HCT116 (cell line): ENCODE results near the gene BRWD1. TPM values are rescaled to one million over a fixed set of nuclear protein-coding genes. Genes with fewer than 3 reads are reported as not detected.

Experiments
- ATAC-seq: fragments of 200-7000 bp; cut with Tn5 transposase; 2 replicates; pipeline ENCODE4 v1.9.1; 2020; ENCODE audit warnings: mild to moderate bottlenecking, moderate library complexity
- BruUV-seq: library from RNA; stranded (reverse); fragments of 400-500 nt; replicated peaks from 2 replicates; lab custom pipeline; 2021; lab: Mats Ljungman, UMichigan
- CTCF ChIA-PET: fragments of 300-600 bp; sonication (Branson Sonifier 250); formaldehyde crosslinking; loops from one replicate; lab custom pipeline; 2021; ENCODE audit warnings: antibody characterized with exemption; lab: Charles Lee
- POLR2A ChIA-PET: fragments of 300-600, 350-600 bp; sonication (Branson Sonifier 250); formaldehyde crosslinking; loops from one replicate; lab custom pipeline; 2021; ENCODE audit warnings: antibody characterized with exemption; lab: Charles Lee
- RAD21 ChIA-PET, 2 experiments: fragments of 300-600 bp; sonication (Branson Sonifier 250); formaldehyde crosslinking; loops; one replicate each; lab custom pipeline; 2023; ENCODE audit warnings: low total read pairs in 2 of 2; ENCODE audit not compliant: uncharacterized antibody in 2 of 2, unreplicated experiment in 2 of 2, low non-redundant PET in 1 of 2; lab: Charles Lee
- DNase-seq: peaks from one replicate; pipeline ENCODE4 v3.0.0-alpha.2; 2010; ENCODE audit warnings: low read depth, low spot score
- H2AFZ ChIP-seq: fragments of 200-600 bp; shearing (Covaris generic), sonication (generic); 2 replicates; pipeline ENCODE4 v1.6.1; 2017; ENCODE audit warnings: low read depth, mixed run types, mixed read lengths, antibody characterized with exemption, low read length; ENCODE audit not compliant: poor library complexity, severe bottlenecking
- H3K27ac ChIP-seq: 2 replicates; pipeline ENCODE4 v1.5.1; 2012; ENCODE audit warnings: low read depth, low read length
- H3K27me3 ChIP-seq: fragments of 200-600 bp; sonication (generic); 2 replicates; pipeline ENCODE4 v1.6.1; 2016; ENCODE audit warnings: mixed run types, low read length, mixed read lengths; ENCODE audit not compliant: insufficient read depth
- H3K36me3 ChIP-seq, 2 experiments: fragments of 200-500 bp in 1 of 2; fragments of 200-600 bp in 1 of 2; sonication (Bioruptor generic) in 1 of 2; sonication (generic) in 1 of 2; 2 replicates each; pipeline versions ENCODE4 v1.5.1 to v1.6.1; 2014 to 2016; ENCODE audit warnings: low read length in 2 of 2, inconsistent platforms in 1 of 2, mixed read lengths in 1 of 2, mixed run types in 1 of 2; ENCODE audit not compliant: insufficient read depth in 2 of 2, control insufficient read depth in 1 of 2
- H3K4me1 ChIP-seq, 2 experiments: fragments of 200-600 bp in 1 of 2; sonication (generic) in 1 of 2; 2 replicates each; pipeline versions ENCODE4 v1.5.1 to v1.6.1; 2012 to 2017; ENCODE audit warnings: low read length in 2 of 2, inconsistent platforms in 1 of 2, mild to moderate bottlenecking in 1 of 2, mixed read lengths in 1 of 2, mixed run types in 1 of 2, moderate library complexity in 1 of 2; ENCODE audit not compliant: insufficient read depth in 2 of 2, control insufficient read depth in 1 of 2
- H3K4me2 ChIP-seq: fragments of 200-600 bp; sonication (generic); 2 replicates; pipeline ENCODE4 v1.6.1; 2017; ENCODE audit warnings: mixed run types, low read length, mixed read lengths
- H3K4me3 ChIP-seq, 2 experiments: fragments of 200-600 bp in 1 of 2; sonication (generic) in 1 of 2; replicated peaks in 1 of 2; 2 replicates each; pipeline ENCODE4 v1.5.1; 2011 to 2016; ENCODE audit warnings: low read length in 2 of 2, control low read depth in 1 of 2, low read depth in 1 of 2, mild to moderate bottlenecking in 1 of 2, mixed read lengths in 1 of 2, mixed run types in 1 of 2
- H3K79me2 ChIP-seq: fragments of 200-600 bp; sonication (generic); 2 replicates; pipeline ENCODE4 v1.6.1; 2017; ENCODE audit warnings: mild to moderate bottlenecking, mixed run types, low read length, moderate library complexity, mixed read lengths; ENCODE audit not compliant: insufficient read depth
- H3K9ac ChIP-seq: fragments of 200-600 bp; sonication (generic); 2 replicates; pipeline ENCODE4 v1.6.1; 2016; ENCODE audit warnings: low read length, mixed read lengths
- H3K9me2 ChIP-seq: fragments of 200-600 bp; sonication (generic), shearing (Covaris generic); 2 replicates; pipeline ENCODE4 v1.6.1; 2017; ENCODE audit warnings: mixed run types, mild to moderate bottlenecking, moderate library complexity; ENCODE audit not compliant: insufficient read depth
- H3K9me3 ChIP-seq, 2 experiments: fragments of 200-500 bp in 1 of 2; fragments of 200-600 bp in 1 of 2; sonication (Bioruptor generic) in 1 of 2; sonication (generic) in 1 of 2; 2 replicates each; pipeline ENCODE4 v1.6.1; 2014 to 2017; ENCODE audit warnings: low read length in 2 of 2, mixed read lengths in 2 of 2, inconsistent platforms in 1 of 2, low read depth in 1 of 2, mild to moderate bottlenecking in 1 of 2, mixed run types in 1 of 2, moderate library complexity in 1 of 2; ENCODE audit not compliant: control insufficient read depth in 1 of 2, insufficient read depth in 1 of 2
- H4K20me1 ChIP-seq: fragments of 200-600 bp; sonication (generic), shearing (Covaris generic); 2 replicates; pipeline ENCODE4 v1.6.1; 2017; ENCODE audit warnings: mixed run types, mild to moderate bottlenecking, moderate library complexity; ENCODE audit not compliant: insufficient read depth
- EGR1 ChIP-seq: IDR thresholded peaks from 2 replicates; pipeline ENCODE4 v1.6.1; 2012; ENCODE audit warnings: low read depth
- SP1 ChIP-seq: IDR thresholded peaks from 2 replicates; pipeline ENCODE4 v1.6.1; 2012; ENCODE audit warnings: low read depth
- SRF ChIP-seq: IDR thresholded peaks from 2 replicates; pipeline ENCODE4 v1.6.1; 2012; ENCODE audit warnings: low read depth
- TCF7L2 ChIP-seq: IDR thresholded peaks from 2 replicates; pipeline ENCODE4 v1.7.0; 2011; ENCODE audit warnings: borderline replicate concordance, inconsistent platforms; ENCODE audit not compliant: insufficient read depth, insufficient read length; ENCODE audit errors: extremely low read depth
- ZNF274 ChIP-seq: fragments of 200-500 bp; sonication (Bioruptor generic); IDR thresholded peaks from 2 replicates; pipeline ENCODE4 v1.6.1; 2014; ENCODE audit warnings: mild to moderate bottlenecking, low read depth, low read length, inconsistent platforms
- intact Hi-C: fragments of 100-400 bp; cut with micrococcal nuclease; formaldehyde crosslinking; loops from 2 replicates; pipeline ENCODE4 v1.10.0; 2022
- total RNA-seq: library from RNA; stranded (reverse); gene quantifications from one replicate; pipeline ENCODE4 v1.2.1, GENCODE V29; 2021; ENCODE audit not compliant: unreplicated experiment

Gene BRWD1
- total RNA-seq, 1 experiment from 2014 or later: 33.1 TPM

GRCh38 chr21:39318091-39318959 lies 4.9 kb upstream of the BRWD1 start:
- Histone ChIP-seq H3K9me3 (no peaks in the 10 kb centered on the region), H3K4me3 (no peak overlapping the region), H3K4me1 (peaks cover 6 to 30% of the 10 kb centered on the region in 2 experiments; a peak in 3 of 4 replicates), H3K79me2 (no peaks in the 10 kb centered on the region), H2AFZ (no peak overlapping the region), H3K9ac (no peak overlapping the region)
- BruUV-seq: no TSS peak
- ATAC-seq: no peak
- TF ChIP-seq SP1 (no peak), EGR1 (no peak), SRF (no peak), TCF7L2 (no peak)
- TF ChIP-seq, all 23 proteins: peak for 0
- Histone ChIP-seq H3K9me2 (peaks cover 4% of the 10 kb centered on the region; the same call in 1 of the 2 replicates), H4K20me1 (no peaks in the 10 kb centered on the region), H3K27me3 (no peaks in the 10 kb centered on the region), H3K27ac (no peak overlapping the region), H3K36me3 (no peaks in the 10 kb centered on the region), H3K4me2 (no peak overlapping the region)
- ChIA-PET POLR2A (no interaction called here), RAD21 (no interaction called here), CTCF (no interaction called here)
- intact Hi-C loops: no loop called here
- no peak for DNase-seq

- ChIA-PET CTCF (no interaction called here), RAD21 (no interaction called here), POLR2A (interaction anchor here (0.5 kb wide), 1 partner anchor 14 kb away, joined by 3 read pairs; no protein-coding TSS in a partner anchor)
- Histone ChIP-seq H3K79me2 (no peaks in the 10 kb centered on the region), H3K9me3 (no peaks in the 10 kb centered on the region), H3K36me3 (no peaks in the 10 kb centered on the region), H3K9ac (no peak overlapping the region), H2AFZ (no peak overlapping the region), H4K20me1 (no peaks in the 10 kb centered on the region), H3K27ac (no peak overlapping the region), H3K9me2 (peaks cover 4% of the 10 kb centered on the region; the same call in 1 of the 2 replicates), H3K4me2 (no peak overlapping the region), H3K4me1 (peaks cover 6 to 30% of the 10 kb centered on the region in 2 experiments; a peak in 3 of 4 replicates), H3K4me3 (no peak overlapping the region), H3K27me3 (no peaks in the 10 kb centered on the region)
- no peak for TF ChIP-seq ZNF274
- ATAC-seq (no peak), DNase-seq (no peak)
- BruUV-seq: no TSS peak
- intact Hi-C loops: no loop called here
Measured at GRCh38 chr21:39317134-39318090, 4.0 kb upstream of the BRWD1 start.
